ENCODE results near the gene CALD1.

CALD1 gene

DNA sequence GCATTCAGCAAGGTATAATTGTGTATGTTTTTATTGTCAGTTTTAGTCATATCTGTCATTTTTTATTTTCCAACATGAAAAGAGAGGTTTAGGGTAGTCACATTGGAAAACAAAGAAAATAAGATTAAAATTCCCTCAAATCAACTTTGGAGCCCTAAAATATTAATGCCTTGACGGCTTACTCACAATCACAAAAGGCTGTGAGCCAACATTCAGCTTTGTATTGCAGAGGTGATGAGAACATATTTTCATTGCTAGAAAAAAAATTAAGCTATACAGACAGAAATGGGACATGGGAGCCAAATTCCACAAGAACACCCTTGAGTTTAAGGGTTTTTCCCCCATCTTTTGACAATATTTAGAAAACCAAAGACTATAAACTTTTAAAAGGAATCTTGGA lies 30.2 kb downstream of the CALD1 start:
- H3K36me3 Mint-ChIP-seq (ENCODE audit: insufficient read depth): no peaks in the 10 kb centered on the region
- H3K4me1 Mint-ChIP-seq (ENCODE audit: low read depth in 2 of 2): no peaks in the 10 kb centered on the region
- no peak for DNase-seq
- H3K9me3 Mint-ChIP-seq: no peaks in the 10 kb centered on the region
- no peak overlapping the region for H3K4me3 Mint-ChIP-seq
- no peak overlapping the region for H3K27ac Mint-ChIP-seq
- ATAC-seq (replicated peaks): no peak
- H3K27me3 Mint-ChIP-seq: peaks cover 29 to 35% of the 10 kb centered on the region in 2 donors

DNA sequence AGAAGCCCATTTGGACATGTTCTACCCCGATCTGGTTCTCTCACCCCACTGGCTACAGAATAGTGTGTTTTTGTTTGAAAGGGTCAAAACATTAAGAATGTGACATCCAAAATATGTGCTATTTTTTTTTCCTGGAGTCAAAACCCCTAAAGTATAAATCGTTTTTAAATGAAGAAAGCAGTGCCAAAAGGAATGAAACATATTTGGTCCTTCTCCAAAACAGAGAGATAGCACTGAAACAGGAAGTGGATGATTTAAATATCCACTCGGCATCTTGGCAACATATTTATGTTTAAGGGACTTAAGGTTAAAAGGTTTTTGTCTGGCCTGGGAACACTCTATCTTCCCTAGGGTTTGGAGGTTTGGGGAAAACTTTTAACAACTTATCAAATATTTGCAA lies 32.3 kb downstream of the CALD1 start:
- DNase-seq: no peak
- H3K36me3 Mint-ChIP-seq (ENCODE audit: insufficient read depth): no peaks in the 10 kb centered on the region
- H3K4me1 Mint-ChIP-seq (ENCODE audit: low read depth in 2 of 2): no peaks in the 10 kb centered on the region
- no peak overlapping the region for H3K4me3 Mint-ChIP-seq
- ATAC-seq (replicated peaks): no peak
- no peaks in the 10 kb centered on the region for H3K9me3 Mint-ChIP-seq
- H3K27ac Mint-ChIP-seq: no peak overlapping the region
- peaks cover 17 to 25% of the 10 kb centered on the region in 2 donors for H3K27me3 Mint-ChIP-seq

DNA sequence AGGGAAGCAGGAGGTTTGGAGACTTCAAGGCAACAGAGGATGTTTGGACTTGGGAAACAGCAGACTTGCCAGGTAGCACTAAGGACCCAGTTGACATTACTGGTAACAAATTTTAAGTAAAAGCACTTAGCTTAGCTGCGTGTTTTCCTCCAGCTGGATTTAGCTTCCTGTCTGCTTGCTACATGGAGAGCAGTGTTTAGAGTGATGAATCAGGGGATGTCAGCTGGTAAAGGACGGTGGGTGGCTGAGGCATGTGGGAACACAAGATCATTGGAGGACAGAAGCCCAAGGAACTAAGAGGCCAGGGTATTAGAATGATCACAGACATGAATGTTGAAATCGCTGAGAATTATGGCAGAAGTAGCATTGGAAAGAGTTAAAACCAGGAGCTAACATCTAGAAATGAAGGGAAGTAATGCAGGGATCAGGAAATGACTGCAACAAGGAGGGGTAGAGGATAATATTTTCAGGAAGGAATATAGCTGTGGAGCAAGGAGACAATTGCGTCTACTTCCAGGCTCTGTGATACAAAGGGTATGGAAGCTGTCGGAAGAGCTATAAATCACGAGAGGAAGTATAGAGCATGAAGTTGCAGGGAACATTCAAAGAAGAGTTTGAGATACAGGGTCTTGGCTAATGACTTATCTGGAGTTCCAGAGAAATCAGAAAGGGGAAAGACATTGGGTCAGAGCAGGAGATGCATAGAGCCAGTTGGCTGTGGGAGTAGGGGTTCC lies 34.4 kb downstream of the CALD1 start:
- Mint-ChIP-seq H3K36me3 (ENCODE audit: insufficient read depth) (no peaks in the 10 kb centered on the region), H3K4me1 (ENCODE audit: low read depth in 2 of 2) (no peaks in the 10 kb centered on the region), H3K27me3 (peaks cover 17 to 18% of the 10 kb centered on the region in 2 donors), H3K9me3 (no peaks in the 10 kb centered on the region), H3K27ac (no peak overlapping the region), H3K4me3 (no peak overlapping the region)
- ATAC-seq (replicated peaks): no peak
- DNase-seq: no peak

DNA sequence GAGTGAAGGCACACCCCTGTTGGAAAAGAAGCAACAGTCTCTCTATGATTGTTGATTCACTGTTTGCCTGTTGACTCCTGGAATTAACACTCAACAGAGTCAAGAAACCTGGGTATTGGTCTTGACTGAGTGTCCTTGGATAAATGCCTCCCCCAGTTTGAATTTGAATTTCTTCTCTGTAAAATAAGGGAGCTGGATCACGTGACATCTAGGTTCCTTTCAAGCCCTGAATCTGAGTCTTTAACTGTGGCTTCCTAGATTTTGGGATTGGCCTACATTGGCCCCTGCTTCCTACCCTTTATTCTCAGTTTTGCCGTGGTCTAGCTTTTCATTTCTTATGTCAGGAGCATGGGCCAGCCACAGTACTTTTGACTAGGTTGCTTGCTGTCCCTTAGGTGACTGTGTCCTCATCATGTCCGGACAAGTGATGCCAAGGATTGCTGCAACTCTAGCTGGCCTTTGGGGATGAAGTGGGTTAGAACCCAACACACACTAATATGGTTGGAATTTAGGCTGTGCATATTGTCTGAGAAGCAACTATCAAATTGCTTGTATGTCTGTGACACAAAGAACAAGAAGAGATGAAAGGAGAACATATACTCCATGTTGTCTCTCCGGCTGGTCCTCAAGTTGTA lies 35.4 kb downstream of the CALD1 start:
- no peaks in the 10 kb centered on the region for H3K36me3 Mint-ChIP-seq (ENCODE audit: insufficient read depth)
- no peaks in the 10 kb centered on the region for H3K4me1 Mint-ChIP-seq (ENCODE audit: low read depth in 2 of 2)
- DNase-seq (no peak), ATAC-seq (replicated peaks) (no peak)
- no peak overlapping the region for H3K27ac Mint-ChIP-seq
- H3K27me3 Mint-ChIP-seq: peaks cover 18 to 24% of the 10 kb centered on the region in 2 donors
- no peaks in the 10 kb centered on the region for H3K9me3 Mint-ChIP-seq
- no peak overlapping the region for H3K4me3 Mint-ChIP-seq

DNA sequence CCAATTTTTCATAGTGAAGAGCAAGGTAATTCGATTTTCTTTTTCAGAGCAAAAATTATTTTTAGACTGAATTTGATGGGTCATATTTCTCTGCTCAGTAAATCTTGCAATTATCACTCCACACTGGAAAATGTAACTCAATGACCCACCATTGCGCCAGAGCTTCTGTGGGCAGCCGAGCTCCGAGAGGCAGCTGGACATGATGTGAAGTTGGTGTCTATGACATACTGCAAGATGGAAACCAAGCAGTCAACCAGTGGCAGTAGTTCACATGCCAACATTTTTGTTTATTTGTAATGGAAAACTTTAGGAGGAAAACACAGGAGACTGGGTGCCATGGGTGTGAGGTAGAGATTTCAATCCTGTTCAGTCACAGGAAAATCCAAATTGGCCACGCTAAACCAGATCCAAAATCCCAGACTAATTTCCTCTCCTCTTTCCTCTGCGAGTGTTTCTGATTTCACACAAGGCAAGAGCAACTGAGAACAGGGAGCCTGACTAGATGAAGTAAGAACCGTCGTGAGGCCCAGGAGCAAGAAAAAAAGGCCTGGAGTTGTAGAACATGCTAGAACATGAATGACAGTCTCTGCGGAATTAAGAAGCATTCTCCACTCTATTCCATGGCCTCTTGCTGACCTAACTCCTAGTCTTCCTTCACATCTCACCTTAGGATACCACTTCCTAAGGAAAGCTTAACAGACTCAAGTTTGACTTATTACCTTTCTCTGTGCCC lies 39.3 kb downstream of the CALD1 start:
- H3K27me3 Mint-ChIP-seq: peaks cover 4 to 9% of the 10 kb centered on the region in 2 donors
- no peak overlapping the region for H3K4me3 Mint-ChIP-seq
- H3K4me1 Mint-ChIP-seq (ENCODE audit: low read depth in 2 of 2): no peaks in the 10 kb centered on the region
- H3K9me3 Mint-ChIP-seq: no peaks in the 10 kb centered on the region
- H3K27ac Mint-ChIP-seq: no peak overlapping the region
- ATAC-seq (replicated peaks): no peak
- no peak for DNase-seq
- no peaks in the 10 kb centered on the region for H3K36me3 Mint-ChIP-seq (ENCODE audit: insufficient read depth)

DNA sequence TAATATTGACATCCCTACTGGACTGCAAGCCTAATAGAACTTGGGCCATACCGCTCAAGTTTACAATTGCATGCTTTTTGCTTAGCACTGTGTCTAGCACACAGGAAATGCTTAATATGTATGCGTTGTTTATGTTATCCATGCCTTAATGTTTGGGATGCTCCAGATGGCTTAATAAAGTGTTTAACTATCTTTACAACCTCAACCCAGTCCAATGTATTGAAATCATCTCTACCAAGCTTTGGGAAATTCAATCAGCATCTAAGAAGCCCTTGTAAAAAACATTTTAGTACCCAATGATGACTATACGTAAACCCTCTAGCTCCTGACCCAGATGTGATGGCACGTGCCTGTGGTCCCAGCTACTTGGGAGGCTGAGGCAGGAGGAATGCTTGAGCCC lies 40.0 kb downstream of the CALD1 start:
- no peaks in the 10 kb centered on the region for H3K36me3 Mint-ChIP-seq (ENCODE audit: insufficient read depth)
- no peak overlapping the region for H3K4me3 Mint-ChIP-seq
- peaks cover 0 to 8% of the 10 kb centered on the region in 2 donors for H3K27me3 Mint-ChIP-seq

DNA sequence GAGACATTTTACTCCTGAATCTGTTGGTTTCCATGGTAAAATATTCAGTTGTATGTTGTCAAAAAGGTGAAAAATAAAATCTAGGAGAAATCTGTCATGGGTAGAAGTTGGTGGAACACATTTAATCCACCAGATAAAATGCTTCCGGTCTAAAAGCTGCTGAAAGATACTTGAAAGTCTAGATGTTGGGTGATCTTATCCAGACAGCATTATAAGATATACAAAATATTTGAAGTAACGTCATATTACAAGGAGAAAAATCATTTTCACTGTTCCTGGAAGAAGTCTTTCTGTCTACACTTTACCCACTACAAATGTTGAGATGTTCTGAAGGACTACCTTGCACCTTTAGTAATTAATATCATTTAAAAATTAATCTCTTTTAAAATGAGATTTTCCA lies 40.9 kb downstream of the CALD1 start:
- no peaks in the 10 kb centered on the region for H3K36me3 Mint-ChIP-seq (ENCODE audit: insufficient read depth)
- no peak for DNase-seq
- ATAC-seq (replicated peaks): no peak
- no peaks in the 10 kb centered on the region for H3K9me3 Mint-ChIP-seq
- peaks cover 0 to 8% of the 10 kb centered on the region in 2 donors for H3K27me3 Mint-ChIP-seq
- no peak overlapping the region for H3K27ac Mint-ChIP-seq
- no peak overlapping the region for H3K4me3 Mint-ChIP-seq
- H3K4me1 Mint-ChIP-seq (ENCODE audit: low read depth in 2 of 2): no peaks in the 10 kb centered on the region

More for the DNA sequence above, 40.0 kb downstream of the CALD1 start:
- Mint-ChIP-seq H3K27ac (no peak overlapping the region), H3K4me1 (ENCODE audit: low read depth in 2 of 2) (no peaks in the 10 kb centered on the region), H3K9me3 (no peaks in the 10 kb centered on the region)
- ATAC-seq (replicated peaks) (no peak), DNase-seq (no peak)

DNA sequence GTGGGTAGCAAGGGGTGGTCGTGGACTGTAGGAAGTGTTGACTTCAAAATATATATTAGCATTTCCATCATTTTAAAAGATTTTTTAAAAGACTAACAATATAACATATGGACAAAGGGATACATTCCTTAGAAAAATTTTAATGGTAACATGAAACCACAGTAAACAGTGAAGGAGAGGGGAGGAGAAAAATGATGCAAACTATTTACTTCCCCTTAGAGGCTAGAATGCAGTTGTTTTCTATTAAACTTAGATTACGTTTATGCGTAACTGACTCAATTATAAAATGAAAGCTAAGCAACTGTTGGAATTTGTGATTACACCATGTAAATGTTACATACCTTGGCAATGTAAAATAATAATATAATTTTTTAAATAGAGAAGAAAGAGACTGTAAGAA lies 41.3 kb downstream of the CALD1 start:
- Mint-ChIP-seq H3K9me3 (no peaks in the 10 kb centered on the region), H3K4me3 (no peak overlapping the region), H3K27me3 (peaks cover 0 to 8% of the 10 kb centered on the region in 2 donors), H3K4me1 (ENCODE audit: low read depth in 2 of 2) (no peaks in the 10 kb centered on the region), H3K36me3 (ENCODE audit: insufficient read depth) (no peaks in the 10 kb centered on the region), H3K27ac (no peak overlapping the region)
- DNase-seq (no peak), ATAC-seq (replicated peaks) (no peak)

DNA sequence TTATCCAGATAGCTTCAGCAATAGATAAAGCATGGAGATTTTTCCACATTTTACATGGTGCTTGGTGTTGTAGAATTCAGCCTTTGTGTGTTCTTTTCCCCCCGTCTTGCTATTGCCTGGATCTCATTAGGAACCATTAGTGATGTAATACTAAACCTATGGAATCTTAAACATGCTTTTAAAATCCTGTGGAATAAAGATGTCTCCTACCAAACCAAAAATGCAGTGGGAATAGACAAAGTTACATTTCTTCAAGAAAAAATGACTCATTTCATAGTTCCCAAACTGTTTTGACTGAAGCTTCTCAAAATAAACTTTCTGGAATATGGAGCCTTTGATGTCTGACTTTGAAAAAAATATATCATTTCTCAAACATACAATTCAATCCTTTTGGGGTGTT lies 44.0 kb downstream of the CALD1 start:
- Mint-ChIP-seq H3K36me3 (ENCODE audit: insufficient read depth) (no peaks in the 10 kb centered on the region), H3K4me1 (ENCODE audit: low read depth in 2 of 2) (no peaks in the 10 kb centered on the region), H3K27me3 (peaks cover 0 to 8% of the 10 kb centered on the region in 2 donors), H3K9me3 (no peaks in the 10 kb centered on the region), H3K27ac (no peak overlapping the region), H3K4me3 (no peak overlapping the region)
- ATAC-seq (replicated peaks) (no peak), DNase-seq (no peak)

DNA sequence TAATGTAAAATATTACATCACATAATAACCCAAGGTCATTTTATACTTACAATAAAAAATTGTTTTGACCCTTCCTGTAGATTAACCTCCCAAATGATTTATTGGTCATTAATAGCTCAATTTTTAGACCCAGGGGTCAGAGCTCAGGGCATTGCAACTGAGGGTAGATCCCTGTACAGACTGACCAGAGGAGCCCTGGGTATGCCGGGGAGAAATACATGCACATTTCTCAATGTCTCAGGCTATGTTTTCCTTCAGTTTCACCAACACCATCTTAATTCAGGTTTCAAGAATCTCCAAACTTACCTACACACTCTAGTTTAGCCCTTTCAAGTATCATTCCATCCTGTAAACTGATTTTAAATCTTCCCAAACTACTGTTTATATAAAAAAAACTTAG lies 46.2 kb downstream of the CALD1 start:
- H3K4me3 Mint-ChIP-seq: no peak overlapping the region
- H3K27me3 Mint-ChIP-seq: no peaks in the 10 kb centered on the region
- H3K27ac Mint-ChIP-seq: no peak overlapping the region
- H3K4me1 Mint-ChIP-seq (ENCODE audit: low read depth in 2 of 2): no peaks in the 10 kb centered on the region
- no peak for ATAC-seq (replicated peaks)
- H3K9me3 Mint-ChIP-seq: no peaks in the 10 kb centered on the region
- no peaks in the 10 kb centered on the region for H3K36me3 Mint-ChIP-seq (ENCODE audit: insufficient read depth)
- no peak for DNase-seq

DNA sequence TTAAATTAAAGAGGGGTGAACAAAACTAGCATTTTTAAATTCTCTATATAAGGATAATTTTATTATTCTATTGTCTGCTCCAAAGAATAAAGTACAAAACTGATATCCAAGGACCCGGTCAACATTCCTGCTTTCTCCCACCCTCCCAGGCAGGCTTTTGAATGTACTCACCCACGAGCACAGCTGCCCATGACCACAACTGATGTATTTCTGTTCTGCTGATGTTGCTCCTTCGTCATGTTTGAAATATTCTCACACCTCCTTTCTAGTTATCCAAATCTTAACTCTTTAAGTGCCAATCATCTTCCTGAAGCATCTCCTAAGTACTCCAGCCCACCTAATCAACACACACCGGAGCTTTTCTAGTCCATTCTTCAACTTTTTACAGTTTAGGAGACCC lies 46.7 kb downstream of the CALD1 start:
- no peak overlapping the region for H3K4me3 Mint-ChIP-seq
- no peaks in the 10 kb centered on the region for H3K27me3 Mint-ChIP-seq
- H3K4me1 Mint-ChIP-seq (ENCODE audit: low read depth in 2 of 2): no peaks in the 10 kb centered on the region
- no peaks in the 10 kb centered on the region for H3K36me3 Mint-ChIP-seq (ENCODE audit: insufficient read depth)
- no peak overlapping the region for H3K27ac Mint-ChIP-seq
- ATAC-seq (replicated peaks) (no peak), DNase-seq (no peak)
- no peaks in the 10 kb centered on the region for H3K9me3 Mint-ChIP-seq

DNA sequence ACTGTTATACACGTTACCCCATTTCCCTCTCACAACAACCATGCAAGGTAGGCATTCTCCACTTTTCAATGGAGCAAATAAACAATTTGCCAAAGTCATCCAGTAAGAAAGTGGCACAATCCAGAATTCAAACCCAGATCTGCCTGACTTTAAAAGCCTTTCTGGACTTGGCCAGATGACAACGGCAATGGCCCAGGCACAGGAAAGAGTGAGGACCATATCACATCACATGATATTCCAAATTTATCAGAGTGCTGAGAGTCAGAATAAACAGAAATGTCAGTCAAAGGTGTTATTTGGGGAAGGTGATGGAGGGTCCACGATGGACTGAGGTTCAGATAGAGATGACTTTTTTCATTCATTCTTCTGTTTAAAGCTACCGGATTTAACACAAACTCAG lies 48.0 kb downstream of the CALD1 start:
- ATAC-seq (replicated peaks) (no peak), DNase-seq (no peak)
- no peaks in the 10 kb centered on the region for H3K36me3 Mint-ChIP-seq (ENCODE audit: insufficient read depth)
- H3K27ac Mint-ChIP-seq: no peak overlapping the region
- H3K27me3 Mint-ChIP-seq: peaks cover 0 to 7% of the 10 kb centered on the region in 2 donors
- no peak overlapping the region for H3K4me3 Mint-ChIP-seq
- H3K9me3 Mint-ChIP-seq: no peaks in the 10 kb centered on the region
- H3K4me1 Mint-ChIP-seq (ENCODE audit: low read depth in 2 of 2): no peaks in the 10 kb centered on the region

DNA sequence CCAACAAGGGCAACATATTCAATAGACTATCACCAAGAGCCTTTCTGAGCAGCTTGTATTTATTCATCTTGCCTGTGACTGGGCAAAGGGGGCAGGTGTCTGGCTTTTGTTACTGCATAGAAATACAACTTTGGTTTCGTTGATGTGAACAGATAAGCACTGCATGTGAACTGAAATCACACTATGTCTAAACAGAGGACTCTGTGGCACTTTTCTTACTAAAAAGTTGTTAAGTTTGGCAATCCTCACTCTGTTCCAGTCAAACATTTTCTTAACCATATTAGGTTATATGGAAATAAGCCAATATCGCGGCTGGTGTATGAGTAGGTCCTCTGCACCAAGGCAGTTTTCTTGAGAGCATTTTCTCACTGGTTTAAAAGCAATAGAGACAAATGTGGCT lies 48.5 kb downstream of the CALD1 start:
- H3K27me3 Mint-ChIP-seq: peaks cover 0 to 7% of the 10 kb centered on the region in 2 donors
- H3K4me3 Mint-ChIP-seq: no peak overlapping the region
- H3K27ac Mint-ChIP-seq: no peak overlapping the region
- ATAC-seq (replicated peaks) (no peak), DNase-seq (no peak)
- no peaks in the 10 kb centered on the region for H3K36me3 Mint-ChIP-seq (ENCODE audit: insufficient read depth)
- H3K4me1 Mint-ChIP-seq (ENCODE audit: low read depth in 2 of 2): no peaks in the 10 kb centered on the region
- no peaks in the 10 kb centered on the region for H3K9me3 Mint-ChIP-seq

DNA sequence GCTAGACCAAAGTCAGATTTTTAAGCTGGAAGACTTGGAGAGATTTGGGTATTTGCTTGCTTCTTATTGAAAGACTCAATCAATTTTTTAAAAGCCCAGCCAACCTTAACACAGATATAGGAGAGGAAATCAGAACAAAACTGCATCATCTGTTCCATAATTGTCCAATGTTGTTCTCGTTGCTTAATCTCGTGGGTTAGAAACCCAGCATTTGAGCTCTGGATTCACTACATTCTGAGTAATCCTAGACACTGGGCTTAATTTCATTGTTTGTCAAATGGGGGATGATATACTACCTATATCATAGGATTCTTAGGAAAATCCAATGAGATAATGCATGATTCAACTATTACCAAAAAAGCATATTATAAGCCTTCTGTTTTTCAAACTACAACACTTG lies 48.9 kb downstream of the CALD1 start:
- ATAC-seq (replicated peaks) (no peak), DNase-seq (no peak)
- Mint-ChIP-seq H3K9me3 (no peaks in the 10 kb centered on the region), H3K36me3 (ENCODE audit: insufficient read depth) (no peaks in the 10 kb centered on the region), H3K27ac (no peak overlapping the region), H3K27me3 (peaks cover 0 to 7% of the 10 kb centered on the region in 2 donors), H3K4me3 (no peak overlapping the region), H3K4me1 (ENCODE audit: low read depth in 2 of 2) (no peaks in the 10 kb centered on the region)

All from effector memory CD8-positive, alpha-beta T cell (primary cell).